Uterus (tissue), 2 donors: ENCODE results near the gene RAD50.

Source experiments
- CTCF ChIP-seq, 4 experiments: fragments of 200-600 bp in 2 of 4; fragments of 450-650 bp in 2 of 4; sonication (generic) in 2 of 4; IDR thresholded peaks; one replicate each; pipeline ENCODE4 v1.5.1; 2016 to 2019; ENCODE audit warnings: antibody characterized with exemption in 4 of 4, mild to moderate bottlenecking in 2 of 4, moderate library complexity in 1 of 4
- POLR2A ChIP-seq, 2 donors: fragments of 450-650 bp; IDR thresholded peaks; one replicate each; pipeline ENCODE4 v1.6.1; 2016; ENCODE audit warnings: antibody characterized with exemption in 2 of 2, mild to moderate bottlenecking in 1 of 2, moderate library complexity in 1 of 2

GRCh38 chr5:132607095-132607494 lies 50.3 kb downstream of the RAD50 start:
- TF ChIP-seq CTCF (IDR thresholded peaks at IDR 0.05) (no peak), POLR2A (IDR thresholded peaks at IDR 0.05) (no peak)
